HL-60 (cell line): ENCODE results near the gene DCAF10.

Experiments
- GABPA ChIP-seq: IDR thresholded peaks from 2 replicates; pipeline ENCODE4 v1.6.1; 2012; ENCODE audit warnings: low read depth
- POLR2AphosphoS5 ChIP-seq: IDR thresholded peaks from 2 replicates; pipeline ENCODE4 v1.6.1; 2012; ENCODE audit warnings: low read depth
- SPI1 ChIP-seq: IDR thresholded peaks from 2 replicates; pipeline ENCODE4 v1.6.1; 2012; ENCODE audit warnings: low read depth, mild to moderate bottlenecking, borderline replicate concordance
- TF ChIP-seq, protein P1 (sequence below): IDR thresholded peaks from one replicate; pipeline ENCODE4 v1.5.1; 2011; ENCODE audit warnings: low read length, control low read depth, inconsistent platforms; ENCODE audit not compliant: insufficient read depth
- TF ChIP-seq, protein P2 (sequence below): IDR thresholded peaks from 2 replicates; pipeline ENCODE4 v1.6.1; 2012; ENCODE audit warnings: low read depth; ENCODE audit not compliant: insufficient replicate concordance

DNA sequence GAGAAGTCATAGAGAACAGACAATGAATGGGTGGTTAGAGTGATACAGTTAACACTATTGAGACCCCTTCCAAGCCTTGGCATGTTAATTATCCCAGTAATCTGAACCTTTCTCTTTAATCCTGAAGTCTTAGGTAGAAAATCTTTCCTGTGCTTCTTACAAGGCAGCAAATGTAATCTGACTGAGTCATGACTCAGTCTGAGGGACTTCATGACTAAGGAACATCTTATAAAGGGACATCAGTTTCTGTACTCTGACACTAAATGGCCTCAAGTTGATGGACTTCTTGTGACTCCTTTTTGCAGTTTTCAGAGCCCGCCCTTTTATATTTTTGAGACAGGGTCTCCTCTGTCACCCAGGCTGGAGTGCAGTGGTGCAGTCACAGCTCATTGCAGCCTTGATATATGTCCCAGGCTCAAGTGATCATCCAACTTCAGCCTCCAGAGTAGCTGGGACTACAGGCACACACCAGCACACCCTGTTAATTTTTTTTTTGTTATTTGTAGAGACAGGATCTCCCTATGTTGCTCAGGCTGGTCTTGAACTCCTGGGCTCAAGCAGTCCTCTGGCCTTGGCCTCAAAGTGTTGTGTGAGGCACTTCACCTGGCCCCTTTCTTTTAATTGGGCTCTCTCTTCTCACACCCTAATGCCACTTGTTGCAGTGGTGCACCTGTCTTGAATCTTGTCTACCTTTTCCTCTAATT is 25.2 kb upstream of the DCAF10 start:
- TF ChIP-seq, protein P1, sequence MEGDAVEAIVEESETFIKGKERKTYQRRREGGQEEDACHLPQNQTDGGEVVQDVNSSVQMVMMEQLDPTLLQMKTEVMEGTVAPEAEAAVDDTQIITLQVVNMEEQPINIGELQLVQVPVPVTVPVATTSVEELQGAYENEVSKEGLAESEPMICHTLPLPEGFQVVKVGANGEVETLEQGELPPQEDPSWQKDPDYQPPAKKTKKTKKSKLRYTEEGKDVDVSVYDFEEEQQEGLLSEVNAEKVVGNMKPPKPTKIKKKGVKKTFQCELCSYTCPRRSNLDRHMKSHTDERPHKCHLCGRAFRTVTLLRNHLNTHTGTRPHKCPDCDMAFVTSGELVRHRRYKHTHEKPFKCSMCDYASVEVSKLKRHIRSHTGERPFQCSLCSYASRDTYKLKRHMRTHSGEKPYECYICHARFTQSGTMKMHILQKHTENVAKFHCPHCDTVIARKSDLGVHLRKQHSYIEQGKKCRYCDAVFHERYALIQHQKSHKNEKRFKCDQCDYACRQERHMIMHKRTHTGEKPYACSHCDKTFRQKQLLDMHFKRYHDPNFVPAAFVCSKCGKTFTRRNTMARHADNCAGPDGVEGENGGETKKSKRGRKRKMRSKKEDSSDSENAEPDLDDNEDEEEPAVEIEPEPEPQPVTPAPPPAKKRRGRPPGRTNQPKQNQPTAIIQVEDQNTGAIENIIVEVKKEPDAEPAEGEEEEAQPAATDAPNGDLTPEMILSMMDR, result no peak
- no peak for TF ChIP-seq POLR2AphosphoS5
- TF ChIP-seq, protein P2, sequence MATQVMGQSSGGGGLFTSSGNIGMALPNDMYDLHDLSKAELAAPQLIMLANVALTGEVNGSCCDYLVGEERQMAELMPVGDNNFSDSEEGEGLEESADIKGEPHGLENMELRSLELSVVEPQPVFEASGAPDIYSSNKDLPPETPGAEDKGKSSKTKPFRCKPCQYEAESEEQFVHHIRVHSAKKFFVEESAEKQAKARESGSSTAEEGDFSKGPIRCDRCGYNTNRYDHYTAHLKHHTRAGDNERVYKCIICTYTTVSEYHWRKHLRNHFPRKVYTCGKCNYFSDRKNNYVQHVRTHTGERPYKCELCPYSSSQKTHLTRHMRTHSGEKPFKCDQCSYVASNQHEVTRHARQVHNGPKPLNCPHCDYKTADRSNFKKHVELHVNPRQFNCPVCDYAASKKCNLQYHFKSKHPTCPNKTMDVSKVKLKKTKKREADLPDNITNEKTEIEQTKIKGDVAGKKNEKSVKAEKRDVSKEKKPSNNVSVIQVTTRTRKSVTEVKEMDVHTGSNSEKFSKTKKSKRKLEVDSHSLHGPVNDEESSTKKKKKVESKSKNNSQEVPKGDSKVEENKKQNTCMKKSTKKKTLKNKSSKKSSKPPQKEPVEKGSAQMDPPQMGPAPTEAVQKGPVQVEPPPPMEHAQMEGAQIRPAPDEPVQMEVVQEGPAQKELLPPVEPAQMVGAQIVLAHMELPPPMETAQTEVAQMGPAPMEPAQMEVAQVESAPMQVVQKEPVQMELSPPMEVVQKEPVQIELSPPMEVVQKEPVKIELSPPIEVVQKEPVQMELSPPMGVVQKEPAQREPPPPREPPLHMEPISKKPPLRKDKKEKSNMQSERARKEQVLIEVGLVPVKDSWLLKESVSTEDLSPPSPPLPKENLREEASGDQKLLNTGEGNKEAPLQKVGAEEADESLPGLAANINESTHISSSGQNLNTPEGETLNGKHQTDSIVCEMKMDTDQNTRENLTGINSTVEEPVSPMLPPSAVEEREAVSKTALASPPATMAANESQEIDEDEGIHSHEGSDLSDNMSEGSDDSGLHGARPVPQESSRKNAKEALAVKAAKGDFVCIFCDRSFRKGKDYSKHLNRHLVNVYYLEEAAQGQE, result no peak
- no peak for TF ChIP-seq GABPA
- no peak for TF ChIP-seq SPI1
